KMS-11 (cell line): Measurements from ENCODE around the gene KLK15.

Experiments used
- H2AFZ ChIP-seq: fragments of 200-600 bp; sonication (generic); 2 replicates; pipeline ENCODE4 v1.6.1; 2016; ENCODE audit warnings: antibody characterized with exemption, mixed run types, low read depth
- H3K27ac ChIP-seq: fragments of 200-600 bp; sonication (generic); 2 replicates; pipeline ENCODE4 v1.6.1; 2016; ENCODE audit warnings: mild to moderate bottlenecking, mixed run types
- H3K27me3 ChIP-seq: fragments of 200-600 bp; sonication (generic); 2 replicates; pipeline ENCODE4 v1.6.1; 2017; ENCODE audit warnings: mild to moderate bottlenecking, low read depth, mixed run types, moderate library complexity; ENCODE audit not compliant: insufficient read depth
- H3K36me3 ChIP-seq: fragments of 200-600 bp; sonication (generic); 2 replicates; pipeline ENCODE4 v1.6.1; 2017; ENCODE audit warnings: mild to moderate bottlenecking, mixed run types; ENCODE audit not compliant: insufficient read depth
- H3K4me1 ChIP-seq: fragments of 200-600 bp; sonication (generic); 2 replicates; pipeline ENCODE4 v1.6.1; 2016; ENCODE audit warnings: mild to moderate bottlenecking, low read depth, mixed run types; ENCODE audit not compliant: poor library complexity, severe bottlenecking
- H3K4me2 ChIP-seq: fragments of 200-600 bp; sonication (generic); 2 replicates; pipeline ENCODE4 v1.7.0; 2016; ENCODE audit warnings: mild to moderate bottlenecking, mixed run types
- H3K4me3 ChIP-seq: fragments of 200-600 bp; sonication (generic); IDR thresholded peaks from 2 replicates; pipeline ENCODE4 v1.6.1; 2017; ENCODE audit warnings: low read depth, low read length, mixed read lengths; ENCODE audit not compliant: insufficient read depth
- H3K79me2 ChIP-seq: fragments of 200-600 bp; sonication (generic); 2 replicates; pipeline ENCODE4 v1.6.1; 2016; ENCODE audit warnings: low read depth, mixed run types; ENCODE audit not compliant: insufficient read depth
- H3K9ac ChIP-seq: fragments of 200-600 bp; sonication (generic); 2 replicates; pipeline ENCODE4 v1.6.1; 2016; ENCODE audit warnings: mild to moderate bottlenecking, mixed run types
- H4K20me1 ChIP-seq: fragments of 200-600 bp; sonication (generic); 2 replicates; pipeline ENCODE4 v1.6.1; 2016; ENCODE audit warnings: mild to moderate bottlenecking, mixed run types; ENCODE audit not compliant: insufficient read depth
- TF ChIP-seq, protein P1 (sequence below): fragments of 200-600 bp; sonication (generic); conservative IDR thresholded peaks from 2 replicates; pipeline ENCODE4 v1.6.1; 2017; ENCODE audit warnings: low read depth, mild to moderate bottlenecking, antibody characterized with exemption, low read length, moderate library complexity, mixed read lengths

Gene KLK15

GRCh38 chr19:50843701-50844221, 10.4 kb upstream of the KLK15 start:
- Histone ChIP-seq H3K27me3 (peaks cover 18% of the 10 kb centered on the region; the same call in 1 of the 2 replicates), H3K9ac (no peak overlapping the region), H3K4me1 (no peaks in the 10 kb centered on the region), H2AFZ (no peak overlapping the region), H3K36me3 (no peaks in the 10 kb centered on the region), H4K20me1 (no peaks in the 10 kb centered on the region), H3K27ac (no peak overlapping the region), H3K4me3 (no peak overlapping the region), H3K79me2 (no peaks in the 10 kb centered on the region), H3K4me2 (no peak overlapping the region)
- TF ChIP-seq, protein P1, sequence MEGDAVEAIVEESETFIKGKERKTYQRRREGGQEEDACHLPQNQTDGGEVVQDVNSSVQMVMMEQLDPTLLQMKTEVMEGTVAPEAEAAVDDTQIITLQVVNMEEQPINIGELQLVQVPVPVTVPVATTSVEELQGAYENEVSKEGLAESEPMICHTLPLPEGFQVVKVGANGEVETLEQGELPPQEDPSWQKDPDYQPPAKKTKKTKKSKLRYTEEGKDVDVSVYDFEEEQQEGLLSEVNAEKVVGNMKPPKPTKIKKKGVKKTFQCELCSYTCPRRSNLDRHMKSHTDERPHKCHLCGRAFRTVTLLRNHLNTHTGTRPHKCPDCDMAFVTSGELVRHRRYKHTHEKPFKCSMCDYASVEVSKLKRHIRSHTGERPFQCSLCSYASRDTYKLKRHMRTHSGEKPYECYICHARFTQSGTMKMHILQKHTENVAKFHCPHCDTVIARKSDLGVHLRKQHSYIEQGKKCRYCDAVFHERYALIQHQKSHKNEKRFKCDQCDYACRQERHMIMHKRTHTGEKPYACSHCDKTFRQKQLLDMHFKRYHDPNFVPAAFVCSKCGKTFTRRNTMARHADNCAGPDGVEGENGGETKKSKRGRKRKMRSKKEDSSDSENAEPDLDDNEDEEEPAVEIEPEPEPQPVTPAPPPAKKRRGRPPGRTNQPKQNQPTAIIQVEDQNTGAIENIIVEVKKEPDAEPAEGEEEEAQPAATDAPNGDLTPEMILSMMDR, result no peak

GRCh38 chr19:50843205-50843604, 9.8 kb upstream of the KLK15 start:
- no peaks in the 10 kb centered on the region for H3K4me1 ChIP-seq
- no peak overlapping the region for H3K9ac ChIP-seq
- H3K79me2 ChIP-seq, result no peaks in the 10 kb centered on the region
- peaks cover 18% of the 10 kb centered on the region; the same call in 1 of the 2 replicates for H3K27me3 ChIP-seq
- H3K27ac ChIP-seq, result no peak overlapping the region
- H3K4me3 ChIP-seq, result no peak overlapping the region
- H4K20me1 ChIP-seq, result no peaks in the 10 kb centered on the region
- H3K4me2 ChIP-seq, result no peak overlapping the region
- H2AFZ ChIP-seq, result no peak overlapping the region
- TF ChIP-seq, protein P1, result no peak
- no peaks in the 10 kb centered on the region for H3K36me3 ChIP-seq

DNA sequence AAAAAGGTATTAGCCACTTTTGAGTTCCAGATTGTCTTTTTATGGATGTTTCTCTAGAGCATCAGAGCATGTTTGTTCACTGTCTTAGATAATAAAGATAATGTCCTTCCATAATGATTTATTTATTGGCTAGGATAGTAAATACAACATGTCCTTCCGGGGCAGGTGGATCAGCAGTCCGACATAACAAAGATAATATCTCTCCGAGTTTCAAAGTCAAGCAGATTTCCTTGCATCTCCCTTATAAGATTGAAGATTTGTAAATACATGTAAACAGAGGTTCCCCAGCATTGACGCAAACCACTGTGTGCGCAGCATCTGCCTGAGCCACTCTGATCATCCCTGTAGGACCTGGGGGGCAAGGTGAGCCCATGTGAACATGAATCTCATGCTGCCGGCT, 8.8 kb upstream of the KLK15 start:
- no peak overlapping the region for H3K9ac ChIP-seq
- H3K4me3 ChIP-seq, result no peak overlapping the region
- H3K4me1 ChIP-seq, result no peaks in the 10 kb centered on the region
- no peaks in the 10 kb centered on the region for H4K20me1 ChIP-seq
- peaks cover 18% of the 10 kb centered on the region; the same call in 1 of the 2 replicates for H3K27me3 ChIP-seq
- no peaks in the 10 kb centered on the region for H3K79me2 ChIP-seq
- H3K4me2 ChIP-seq, result no peak overlapping the region
- TF ChIP-seq, protein P1, result no peak
- no peak overlapping the region for H3K27ac ChIP-seq
- no peak overlapping the region for H2AFZ ChIP-seq
- no peaks in the 10 kb centered on the region for H3K36me3 ChIP-seq

GRCh38 chr19:50839712-50840655, 6.6 kb upstream of the KLK15 start:
- H3K4me2 ChIP-seq, result no peak overlapping the region
- peaks cover 22% of the 10 kb centered on the region; the same call in 1 of the 2 replicates for H3K27me3 ChIP-seq
- H3K27ac ChIP-seq, result no peak overlapping the region
- no peaks in the 10 kb centered on the region for H3K4me1 ChIP-seq
- no peak overlapping the region for H3K9ac ChIP-seq
- H4K20me1 ChIP-seq, result no peaks in the 10 kb centered on the region
- TF ChIP-seq, protein P1, result no peak
- no peaks in the 10 kb centered on the region for H3K36me3 ChIP-seq
- H3K4me3 ChIP-seq, result no peak overlapping the region
- no peak overlapping the region for H2AFZ ChIP-seq
- H3K79me2 ChIP-seq, result no peaks in the 10 kb centered on the region
